ENCODE measurements around the gene SLC19A1.
A peak's percentile ranks its signal among the peaks of the same experiment; 100 is the strongest.

The SLC19A1 gene

DNA sequence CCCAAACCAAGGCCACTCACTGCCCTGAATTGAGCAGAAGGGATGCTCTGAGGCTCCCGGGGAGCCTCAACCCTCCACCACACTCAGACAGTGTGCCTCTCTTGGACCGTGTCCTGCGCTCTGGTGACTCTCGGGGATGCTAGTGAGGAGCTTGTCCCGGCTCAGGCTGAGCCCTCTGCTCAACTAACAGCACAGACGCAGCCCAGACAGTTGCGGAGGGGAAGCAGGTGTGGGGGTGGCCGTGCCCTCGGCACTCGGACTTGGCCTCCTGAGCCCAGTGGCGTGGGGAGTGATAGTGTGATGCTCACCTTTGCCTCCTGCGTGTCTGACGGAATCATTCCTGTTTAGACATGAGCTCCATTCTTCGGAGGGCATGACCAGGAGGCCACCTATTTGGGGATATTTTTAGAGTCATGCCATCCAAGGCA, 15.4 kb upstream of the SLC19A1 start:
- DNase-seq, result no peak

DNA sequence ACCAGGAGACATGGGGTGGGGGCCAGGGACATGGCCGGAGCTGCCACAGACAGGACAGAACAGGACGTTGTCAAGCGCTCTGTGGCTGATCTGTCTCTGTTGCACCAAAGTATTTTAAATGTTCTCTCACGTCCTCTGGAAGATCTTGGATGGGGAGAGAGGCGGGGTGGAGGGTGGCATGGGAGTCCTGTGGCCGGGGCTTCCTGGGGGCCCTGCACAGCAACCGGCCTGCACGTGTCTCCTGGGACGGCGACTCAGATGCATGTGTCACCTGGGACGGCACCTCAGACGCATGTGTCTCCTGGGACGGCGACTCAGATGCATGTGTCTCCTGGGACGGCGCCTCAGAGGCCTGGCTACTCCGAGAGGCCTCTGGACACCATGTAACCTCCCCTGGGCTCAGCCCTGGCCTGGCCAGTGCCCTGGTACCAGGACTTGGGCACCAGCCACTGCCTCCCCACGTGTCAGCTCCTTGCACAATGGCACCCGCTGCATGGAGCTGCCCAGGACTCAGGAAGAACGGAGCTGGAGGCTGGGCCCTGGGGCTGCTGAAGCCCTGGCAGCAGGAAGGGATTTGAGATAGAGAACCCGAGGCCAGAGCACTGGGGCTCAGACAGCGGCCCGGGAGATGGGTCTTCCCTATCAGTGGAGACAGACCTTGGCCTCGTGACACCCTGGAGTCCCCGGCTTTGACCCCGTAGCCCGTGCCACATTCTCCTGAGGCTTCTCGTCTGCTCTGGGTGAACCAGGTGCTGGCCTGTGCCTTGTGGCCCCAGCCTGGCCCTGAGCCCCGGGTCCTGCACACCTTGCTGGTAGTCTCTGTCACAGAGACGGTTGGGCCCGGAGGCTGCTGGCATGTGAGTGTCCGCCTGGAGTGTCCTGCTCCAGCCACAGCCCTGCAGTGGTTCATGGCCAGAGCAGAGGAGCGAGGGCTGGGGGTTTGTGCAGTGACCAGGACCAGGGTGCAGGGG, 14.7 kb upstream of the SLC19A1 start:
- DNase-seq, result peak; percentile 42

DNA sequence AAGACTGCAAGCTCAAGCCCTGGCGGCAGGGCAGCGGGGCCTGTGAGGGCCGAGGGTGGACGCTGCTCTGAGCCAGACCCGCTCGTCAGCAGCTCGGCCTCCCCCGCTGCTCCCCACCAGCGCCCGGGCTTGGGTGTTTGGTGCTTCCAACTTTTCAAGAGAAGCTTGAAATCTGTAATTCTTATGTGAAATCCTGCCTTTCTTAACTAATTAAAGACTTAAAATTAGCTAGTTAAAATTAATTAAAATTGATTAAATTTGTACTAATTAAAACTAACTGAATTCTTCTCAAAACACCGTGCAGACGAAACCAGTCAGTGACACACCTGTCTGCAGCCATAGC, 14.0 kb upstream of the SLC19A1 start:
- DNase-seq, result no peak

DNA sequence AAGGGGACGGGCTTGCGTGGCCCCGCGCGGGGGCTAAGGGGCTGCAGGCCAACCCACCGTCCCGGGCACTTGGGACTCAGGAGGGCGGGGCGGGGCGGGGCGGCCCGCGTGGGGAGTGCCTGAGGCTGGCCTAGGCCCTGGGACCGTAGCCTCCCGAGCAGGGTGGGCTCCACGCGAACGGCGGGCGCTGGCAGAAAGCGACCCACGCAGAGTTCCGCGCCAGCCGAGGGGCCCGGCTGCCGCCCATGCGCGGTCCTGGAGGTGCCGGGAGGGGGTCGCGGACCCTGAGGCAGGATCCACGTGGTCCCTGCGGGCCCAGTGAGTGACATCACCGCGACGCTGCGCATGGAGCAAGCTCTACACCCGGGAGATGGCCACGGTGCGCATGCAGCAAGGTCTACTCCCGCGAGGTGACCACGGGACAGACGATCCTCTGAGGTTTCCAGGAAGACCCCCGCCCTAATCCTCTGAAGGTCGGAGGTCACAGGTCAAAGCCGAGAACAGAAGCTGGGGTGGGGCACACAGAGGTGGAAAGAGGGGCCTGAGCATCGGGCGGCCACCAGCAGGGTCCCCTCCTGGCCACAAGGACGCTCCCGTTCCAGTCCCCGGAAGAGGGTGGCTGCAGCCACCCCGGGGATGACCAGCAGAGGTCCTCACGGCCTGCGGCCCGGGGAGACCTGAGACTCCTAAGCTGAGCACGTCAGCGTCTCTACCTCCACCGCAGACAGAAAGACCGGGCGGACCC, 13.5 kb upstream of the SLC19A1 start:
- peak; percentile 86 for DNase-seq

DNA sequence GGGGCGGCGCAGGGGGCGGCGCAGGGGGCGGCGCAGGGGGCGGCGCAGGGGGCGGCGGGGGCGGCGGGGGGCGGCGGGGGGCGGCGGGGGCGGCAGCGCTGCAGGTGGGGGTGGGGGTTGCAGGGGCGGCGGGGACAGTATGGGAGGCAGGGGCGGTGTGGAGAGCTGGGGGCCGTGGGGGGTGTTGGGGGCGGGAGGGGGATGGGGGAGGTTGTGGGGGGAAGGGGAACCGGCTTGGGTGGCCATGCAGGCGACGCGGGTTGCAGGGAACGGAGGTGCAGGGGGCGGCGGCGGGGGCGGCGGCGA, 13.0 kb upstream of the SLC19A1 start:
- DNase-seq, result no peak

DNA sequence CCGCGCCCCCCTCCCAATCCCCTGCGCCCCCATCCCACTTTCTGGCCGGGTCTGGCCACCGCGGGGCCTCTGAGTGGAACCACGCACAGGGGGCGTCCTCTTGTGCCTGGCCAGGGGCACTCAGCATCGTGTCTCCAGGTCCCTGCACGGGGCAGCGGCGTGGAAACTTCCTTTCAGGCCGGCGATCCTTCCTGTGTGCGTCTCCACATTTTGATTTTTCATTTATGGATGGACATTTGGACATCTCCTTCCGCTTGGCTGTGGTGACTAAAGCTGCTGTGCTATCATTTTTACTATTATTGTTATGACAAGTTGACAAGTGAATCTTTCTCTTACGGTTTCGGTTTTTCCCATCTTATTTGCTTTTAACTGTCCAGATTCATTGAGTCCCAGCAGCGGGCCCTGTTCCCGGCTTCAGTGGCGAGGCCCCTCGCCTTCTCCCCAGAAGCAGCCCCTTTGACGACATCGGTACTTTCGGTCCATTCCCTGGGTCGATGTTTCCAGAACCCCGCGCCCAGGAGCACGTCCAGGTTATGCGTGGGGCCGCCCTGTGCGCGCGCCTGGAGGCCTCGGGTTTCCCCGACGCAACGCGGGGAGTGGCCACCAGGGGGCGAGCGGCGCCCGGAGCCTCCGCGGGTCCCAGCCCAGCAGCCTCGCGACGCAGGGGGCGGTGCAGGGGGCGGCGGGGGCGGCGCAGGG, 12.4 kb upstream of the SLC19A1 start:
- DNase-seq, result peak; percentile 94

DNA sequence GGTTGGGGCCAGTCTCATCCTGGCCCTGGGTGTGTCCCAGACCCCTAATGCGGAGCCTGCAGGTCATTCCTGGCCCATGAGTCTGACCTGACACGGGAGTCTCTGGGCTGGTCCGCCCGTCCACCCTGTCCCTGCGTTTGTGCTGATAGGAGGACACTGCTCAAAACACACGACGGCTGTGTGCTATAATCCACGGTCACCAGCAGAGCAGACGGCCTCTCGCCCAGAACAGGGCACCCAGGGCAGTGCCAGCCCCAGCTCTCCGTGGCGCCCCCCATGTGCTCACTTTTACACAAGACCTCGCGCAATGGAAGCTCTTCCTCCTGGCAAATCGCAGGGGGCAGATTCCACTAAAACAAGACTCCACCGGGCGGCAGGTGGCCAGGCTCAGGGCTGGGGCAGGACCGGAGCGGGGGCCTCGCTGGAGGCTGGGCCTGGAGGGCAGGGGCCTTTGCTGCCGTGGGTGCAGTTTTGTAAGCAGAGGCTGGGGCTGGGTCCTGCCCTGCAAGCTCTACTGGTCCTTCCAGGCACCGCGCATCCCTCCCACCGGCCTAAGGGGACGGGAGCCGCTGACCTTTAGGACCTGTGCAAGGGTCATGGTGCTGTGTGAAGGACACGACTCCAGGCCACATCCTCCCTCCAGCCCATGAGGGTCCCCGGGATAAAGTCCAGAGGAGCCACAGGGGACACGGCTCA, 10.6 kb upstream of the SLC19A1 start:
- DNase-seq, result peak; percentile 36

DNA sequence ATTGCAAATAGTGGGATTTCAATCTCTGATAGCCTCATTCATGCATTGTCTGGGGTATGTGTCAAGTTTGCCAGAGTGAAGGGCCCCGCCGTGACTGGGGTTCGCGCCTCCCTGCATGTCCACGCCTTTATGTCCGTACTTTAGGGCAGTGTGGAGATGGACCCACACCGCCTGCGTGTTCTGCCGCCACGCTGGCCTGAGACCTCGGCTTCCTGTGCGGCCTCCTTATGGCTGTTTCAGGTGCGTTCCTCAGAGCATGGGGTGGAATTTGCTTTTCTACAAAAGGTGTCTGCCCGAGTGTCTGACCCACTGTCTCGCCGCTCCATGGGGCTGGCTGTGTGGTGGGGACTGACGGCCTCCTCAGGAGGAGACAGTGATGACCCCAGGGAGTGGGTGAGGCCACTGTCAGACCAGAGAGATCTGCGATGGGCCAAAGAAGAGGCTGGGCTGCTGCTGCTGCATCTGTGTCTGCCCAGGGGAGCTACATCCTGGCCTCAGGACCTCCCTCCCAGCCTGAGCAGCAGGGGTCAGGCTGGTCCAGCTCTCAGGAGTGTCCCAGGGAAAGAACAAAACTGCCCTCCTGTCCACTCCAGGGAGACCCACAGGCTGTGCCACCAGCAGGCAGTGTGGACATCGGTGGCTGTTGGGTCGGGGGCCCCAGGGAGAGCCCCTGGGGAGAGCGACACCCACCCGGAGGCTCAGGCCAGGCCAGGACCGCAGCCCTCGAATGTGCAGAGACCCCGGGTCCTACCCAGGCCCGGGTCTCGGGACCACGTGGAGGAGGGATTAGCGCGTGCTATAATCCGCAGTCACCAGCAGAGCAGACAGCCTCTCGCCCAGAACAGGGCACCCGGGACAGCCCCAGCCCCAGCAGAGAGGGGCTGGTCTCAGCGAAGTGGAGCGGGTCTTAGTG, 9.8 kb upstream of the SLC19A1 start:
- DNase-seq, result peak; percentile 36

DNA sequence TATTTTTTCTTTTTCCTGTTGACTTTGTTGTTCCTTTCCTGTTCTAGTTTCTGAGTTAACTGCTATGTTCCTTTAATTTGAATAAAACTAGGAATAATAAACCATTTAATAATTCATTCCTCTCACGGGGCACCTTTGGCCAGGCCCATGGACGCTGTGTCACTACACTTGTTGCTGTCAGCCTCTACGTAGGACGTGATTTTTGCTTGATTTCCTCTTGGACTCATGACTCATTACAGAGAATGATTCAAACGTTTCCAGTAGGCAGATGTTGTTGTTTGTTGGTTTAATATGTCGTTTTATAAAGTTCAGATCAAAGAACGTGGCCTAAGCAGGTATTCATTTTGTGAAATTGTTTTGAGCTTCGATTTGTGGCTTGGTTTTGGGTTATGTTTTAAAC, 9.1 kb upstream of the SLC19A1 start:
- no peak for DNase-seq

DNA sequence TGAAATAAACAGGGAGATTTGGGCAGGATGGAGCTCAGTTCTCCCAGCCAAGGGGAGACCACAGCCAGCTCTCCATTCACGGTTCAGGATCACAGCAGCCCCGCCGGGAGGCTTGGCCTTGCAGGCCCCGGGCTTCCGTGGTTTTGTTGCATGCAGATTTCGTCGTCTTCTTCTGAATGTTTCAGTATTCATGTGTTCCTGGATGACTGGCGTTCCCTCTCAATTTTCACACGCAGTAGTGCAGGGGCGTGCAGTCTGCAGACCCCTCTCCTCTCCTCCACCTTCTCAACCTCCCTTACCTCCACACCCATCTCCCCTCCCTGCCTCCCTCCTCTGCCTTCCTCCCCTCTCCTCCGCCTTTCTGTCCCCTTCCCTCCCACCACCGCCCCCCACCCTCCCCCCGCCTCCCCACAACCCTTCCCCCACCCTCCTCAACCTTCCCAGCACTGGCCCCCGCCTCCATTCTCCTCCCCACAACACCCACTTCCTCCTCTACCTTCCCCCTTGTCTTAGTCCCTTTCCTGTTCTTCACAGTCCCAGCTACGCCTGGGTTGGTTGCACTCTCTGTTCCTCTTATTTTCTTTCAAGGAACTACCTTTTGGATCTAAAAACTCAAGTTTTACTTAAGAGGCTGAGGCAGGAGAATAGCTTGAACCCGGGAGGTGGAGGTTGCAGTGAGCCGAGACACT, 8.4 kb upstream of the SLC19A1 start:
- peak; percentile 59 for DNase-seq

DNA sequence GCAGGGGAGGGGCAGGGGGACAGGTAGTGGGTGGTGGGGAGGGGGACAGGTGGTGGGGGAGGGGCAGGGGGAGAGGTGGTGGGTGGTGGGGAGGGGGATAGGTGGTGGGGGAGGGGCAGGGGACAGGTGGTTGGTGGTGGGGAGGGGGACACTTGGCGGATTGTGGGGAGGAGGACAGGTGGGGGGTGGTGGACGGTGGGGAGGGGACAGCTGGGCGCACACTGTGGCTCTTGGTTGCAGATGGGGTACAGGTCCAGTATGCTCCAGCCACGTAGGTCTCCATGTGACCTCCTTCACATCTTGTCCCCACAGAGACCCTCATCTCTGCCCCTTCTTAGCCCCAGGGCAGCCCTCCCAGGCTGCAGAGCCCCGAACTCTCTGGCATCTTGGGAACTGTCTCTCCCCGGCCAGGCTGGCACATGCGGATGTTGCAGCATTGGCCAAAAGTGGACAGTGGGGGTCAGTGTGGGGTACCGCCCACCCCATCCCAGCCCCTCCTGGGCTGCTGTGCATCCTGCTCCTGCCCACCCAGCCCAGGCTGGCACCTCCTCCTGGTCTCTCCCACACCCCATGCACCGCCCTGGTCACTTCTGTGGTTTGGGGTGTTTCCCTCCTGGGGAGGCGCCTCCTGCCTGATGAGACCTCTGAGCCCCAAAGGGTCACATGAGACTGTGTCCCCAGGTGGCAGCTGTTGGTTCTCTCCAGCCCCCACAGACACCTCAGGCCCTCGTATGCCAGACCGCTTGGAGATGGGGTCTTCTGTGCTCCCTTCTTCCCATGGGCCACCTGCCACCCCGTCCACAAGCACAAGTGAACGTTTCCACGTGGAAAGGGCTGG, 7.6 kb upstream of the SLC19A1 start:
- DNase-seq, result peak; percentile 43

DNA sequence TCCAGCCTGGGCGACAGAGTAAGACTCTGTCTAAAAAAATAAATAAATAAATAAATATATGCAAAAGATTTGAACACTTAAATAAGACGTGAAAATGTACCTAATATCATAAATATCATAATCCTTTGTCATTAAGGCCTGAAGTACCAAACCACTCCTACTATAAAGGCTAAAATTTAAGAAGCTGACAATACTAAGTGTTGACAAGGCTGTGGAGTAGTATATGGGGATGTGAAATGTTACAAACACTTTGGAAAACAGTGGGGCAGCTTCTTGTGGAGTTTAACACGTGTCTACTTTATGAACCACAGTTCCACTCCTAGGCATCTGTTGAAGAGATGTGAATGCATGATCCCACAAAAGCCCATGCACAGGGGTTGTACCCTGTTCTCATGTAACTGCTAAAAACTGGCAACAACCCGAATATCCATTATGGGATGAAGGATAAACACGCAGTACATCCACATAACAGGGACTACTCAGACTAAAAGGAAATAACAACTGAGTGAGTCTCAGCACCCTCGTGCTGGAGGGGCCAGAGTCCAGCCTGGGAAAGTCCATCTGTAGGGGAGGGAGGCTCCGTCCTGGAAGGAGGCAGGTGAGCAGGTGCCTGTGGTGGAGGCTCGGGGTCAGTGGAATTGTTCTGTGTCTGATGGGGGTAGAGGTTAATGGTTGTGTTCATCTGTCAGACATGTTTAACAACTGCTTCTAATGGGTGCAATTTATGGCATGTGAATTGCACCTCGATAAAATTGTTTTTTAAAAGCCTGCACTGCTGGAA, 6.7 kb upstream of the SLC19A1 start:
- DNase-seq, result no peak

DNA sequence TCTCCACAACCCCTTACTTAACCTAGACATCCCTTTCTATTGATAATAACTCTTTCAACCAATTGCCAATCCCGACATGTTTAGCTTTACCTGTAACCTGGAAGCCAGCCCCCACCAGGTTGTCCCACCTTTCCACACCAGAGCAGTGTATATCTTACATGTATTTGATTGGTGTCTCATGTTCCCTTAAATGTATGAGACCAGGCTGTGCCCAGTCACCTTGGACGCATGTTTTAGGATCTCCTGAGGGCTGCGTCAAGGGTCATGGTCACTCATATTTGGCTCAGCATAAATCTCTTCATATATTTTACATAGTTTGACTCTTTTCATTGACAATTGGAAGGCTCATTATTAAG, 5.3 kb upstream of the SLC19A1 start:
- peak; percentile 20 for DNase-seq

DNA sequence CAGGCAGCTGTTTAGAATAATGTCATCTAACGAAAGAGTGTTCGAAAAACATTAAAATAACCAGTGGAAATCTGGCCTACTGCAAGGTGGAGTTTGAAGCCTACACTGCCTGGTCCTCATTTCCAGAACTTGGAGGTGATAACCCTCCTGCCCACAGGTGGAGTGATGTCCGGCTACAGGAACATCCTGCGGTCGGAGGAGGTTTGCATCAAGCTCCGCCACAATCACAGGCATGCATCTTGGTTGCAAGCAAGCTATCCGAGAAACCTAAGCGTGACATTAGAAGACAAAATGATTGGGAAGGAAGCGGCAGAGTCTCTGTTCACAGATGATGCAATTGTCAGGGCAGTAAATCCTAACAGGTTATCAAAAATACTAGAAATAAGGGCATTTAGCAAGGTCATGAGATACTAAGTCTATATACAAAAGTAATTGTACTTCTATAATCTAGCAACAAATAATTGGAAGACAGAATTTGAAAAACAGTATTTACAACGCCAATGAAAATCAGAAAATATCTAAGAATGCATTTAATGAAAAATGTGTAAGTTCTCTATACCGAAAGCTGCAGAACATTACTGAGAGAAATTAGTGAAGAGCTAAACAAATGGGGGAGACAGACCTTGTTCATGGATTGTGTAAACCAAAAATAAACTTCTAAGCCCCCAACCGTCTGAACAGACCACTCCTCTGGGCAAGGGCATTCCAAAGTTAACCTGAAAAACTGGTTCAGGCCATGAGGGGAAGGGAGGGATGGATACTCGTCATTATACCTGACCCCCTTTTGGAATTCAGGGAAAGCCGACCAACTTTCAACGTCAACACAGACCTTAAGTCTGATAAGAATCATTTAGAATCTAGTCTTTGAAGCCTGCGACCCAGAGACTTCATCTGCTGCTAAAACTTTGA, 4.7 kb upstream of the SLC19A1 start:
- DNase-seq, result no peak

DNA sequence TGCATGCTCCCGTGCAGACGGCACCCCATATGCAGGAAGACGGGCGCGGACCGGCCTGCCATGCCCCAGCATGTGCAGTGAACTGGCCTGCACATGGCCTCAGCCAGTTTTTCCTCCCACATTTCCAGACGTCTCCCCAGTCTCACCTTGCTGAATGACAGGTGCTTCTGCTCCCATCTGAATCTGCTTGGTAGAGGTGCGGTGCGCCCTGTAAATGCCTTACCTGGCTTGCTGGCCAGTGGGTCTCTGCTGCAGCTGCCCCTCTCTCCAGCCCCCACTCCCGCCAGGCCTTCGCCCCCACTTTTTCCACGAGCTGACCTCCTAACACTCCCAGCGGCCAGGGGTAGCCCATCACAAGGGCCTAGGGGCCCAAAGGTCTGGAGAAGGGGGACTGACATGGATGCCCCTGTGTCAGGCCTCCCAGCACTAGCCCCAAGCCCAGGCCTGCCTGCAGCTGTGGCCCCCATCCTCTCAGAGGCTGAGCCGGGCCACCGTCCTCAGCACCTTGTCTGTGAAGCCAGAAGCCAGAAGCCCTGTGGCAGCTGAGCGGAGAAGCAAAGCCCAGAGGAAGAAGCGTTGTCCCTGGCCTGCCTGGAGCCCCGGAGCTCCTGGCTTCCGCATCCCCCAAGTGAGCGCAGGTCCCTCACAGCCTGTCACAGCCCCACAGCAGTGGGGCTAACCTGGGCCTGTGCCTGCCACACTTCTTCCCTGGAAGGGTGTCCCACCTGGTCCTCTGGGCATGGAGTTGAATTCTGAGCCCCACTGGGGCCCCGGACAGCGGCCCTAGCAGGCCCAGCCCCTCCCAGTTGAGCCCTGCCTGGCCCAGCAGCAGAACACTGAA, 3.7 kb upstream of the SLC19A1 start:
- peak; percentile 38 for DNase-seq

DNA sequence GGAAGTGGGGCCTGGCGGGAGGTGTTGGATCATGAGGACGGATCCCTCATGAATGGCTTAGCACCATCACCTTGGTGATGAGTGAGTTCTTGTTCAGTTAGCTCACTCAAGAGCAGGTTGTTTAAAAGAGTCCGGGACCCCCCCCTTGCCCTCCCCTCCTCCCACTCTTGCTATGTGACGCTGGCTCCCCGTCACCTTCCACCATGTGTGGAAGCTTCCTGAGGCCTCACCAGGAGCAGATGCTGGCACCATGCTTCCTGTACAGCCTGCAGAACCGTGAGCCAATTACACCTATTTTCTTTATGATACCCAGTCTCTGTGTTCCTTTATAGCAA, 3.0 kb upstream of the SLC19A1 start:
- no peak for DNase-seq

DNA sequence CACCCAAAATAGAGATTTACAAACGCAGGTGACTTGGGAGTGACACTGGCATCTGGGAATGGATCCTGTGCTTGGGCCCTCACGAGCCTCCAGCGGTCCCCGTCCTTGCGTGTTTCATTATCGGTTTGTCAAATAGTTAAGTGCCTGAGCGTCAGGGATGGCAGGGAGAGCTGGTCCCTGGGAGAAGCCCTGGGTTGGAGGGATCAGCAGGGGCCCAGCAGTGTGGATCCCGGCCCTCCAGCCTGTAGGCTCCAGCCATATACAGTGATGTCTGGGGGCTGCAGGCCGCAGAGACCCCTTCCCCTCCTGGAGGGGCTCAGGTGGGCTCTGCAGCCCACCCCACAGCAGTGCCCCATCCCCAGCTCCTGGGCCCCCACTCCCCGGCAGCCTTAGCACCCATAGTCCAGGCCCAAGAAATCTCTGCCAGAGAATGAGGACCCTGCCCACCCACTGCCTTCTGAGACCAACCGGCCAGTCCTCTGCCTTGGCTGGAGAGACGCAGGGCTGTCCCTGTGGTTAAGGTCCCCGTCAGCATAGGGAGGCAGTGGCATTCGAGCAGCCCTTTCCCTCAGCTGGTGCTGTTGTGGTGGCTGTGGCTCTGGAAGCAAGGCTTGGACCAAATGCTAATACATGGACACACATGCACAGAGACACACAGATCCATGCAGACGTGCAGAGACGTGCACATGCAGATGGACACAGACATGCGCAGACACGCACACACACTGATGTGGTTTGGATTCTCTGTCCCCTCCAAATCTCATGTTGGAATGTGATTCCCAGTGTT, 2.4 kb upstream of the SLC19A1 start:
- peak; percentile 37 for DNase-seq
